GM18505 (cell line): Measurements from ENCODE around the gene MUC6.

Experiments used
- ATAC-seq: cut with Tn5 transposase; IDR thresholded peaks from one replicate; pipeline ENCODE4 v1.9.1; 2021; ENCODE audit not compliant: unreplicated experiment
- POLR2A ChIP-seq: IDR thresholded peaks from 4 replicates; pipeline ENCODE4 v1.6.1; 2011; ENCODE audit warnings: borderline replicate concordance; ENCODE audit not compliant: insufficient read depth, insufficient read length; ENCODE audit errors: extremely low read depth

The MUC6 gene

GRCh38 chr11:1032310-1032891, 4.1 kb downstream of the MUC6 start:
- no peak for ATAC-seq
- TF ChIP-seq POLR2A: no peak

DNA sequence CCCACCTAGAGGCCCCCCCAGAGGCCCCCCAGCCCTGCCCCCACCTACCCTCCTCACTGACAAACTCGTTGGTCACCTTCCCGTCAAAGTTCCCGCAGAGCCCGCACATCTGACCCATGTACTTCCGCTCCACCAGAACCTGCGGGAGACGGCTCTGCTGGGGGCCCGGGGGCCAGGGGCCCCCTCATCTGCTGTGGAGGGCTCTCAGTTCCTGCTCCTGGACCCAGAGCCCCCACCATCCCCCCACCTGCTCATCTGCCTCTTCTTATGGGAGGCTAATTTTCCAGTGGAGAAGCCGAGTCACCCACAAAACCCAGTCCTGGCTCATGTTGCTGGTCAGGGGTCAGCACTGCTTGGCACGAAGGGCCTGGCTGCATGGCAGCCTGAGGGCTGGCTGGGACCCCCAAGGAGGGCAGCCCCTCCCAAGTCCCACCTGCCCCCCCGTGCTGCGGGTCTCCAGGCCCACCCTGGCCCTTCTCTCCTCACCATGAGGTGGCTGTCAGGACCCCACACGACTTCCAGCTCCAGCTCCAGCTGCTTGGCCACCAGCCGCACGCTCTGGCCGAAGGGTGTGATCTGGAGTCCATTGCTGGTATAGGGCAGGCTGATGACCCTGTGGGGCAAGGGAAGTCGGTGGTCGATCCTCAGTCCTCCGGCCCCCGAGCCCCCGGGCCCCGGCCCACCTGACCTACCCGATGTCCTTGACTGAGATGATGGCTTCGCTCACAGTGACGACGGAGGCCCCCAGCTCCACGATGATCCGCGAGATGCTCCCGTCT, 5.2 kb downstream of the MUC6 start:
- ATAC-seq: no peak
- no peak for TF ChIP-seq POLR2A

GRCh38 chr11:1030556-1030955, 6.0 kb downstream of the MUC6 start:
- no peak for TF ChIP-seq POLR2A
- no peak for ATAC-seq

DNA sequence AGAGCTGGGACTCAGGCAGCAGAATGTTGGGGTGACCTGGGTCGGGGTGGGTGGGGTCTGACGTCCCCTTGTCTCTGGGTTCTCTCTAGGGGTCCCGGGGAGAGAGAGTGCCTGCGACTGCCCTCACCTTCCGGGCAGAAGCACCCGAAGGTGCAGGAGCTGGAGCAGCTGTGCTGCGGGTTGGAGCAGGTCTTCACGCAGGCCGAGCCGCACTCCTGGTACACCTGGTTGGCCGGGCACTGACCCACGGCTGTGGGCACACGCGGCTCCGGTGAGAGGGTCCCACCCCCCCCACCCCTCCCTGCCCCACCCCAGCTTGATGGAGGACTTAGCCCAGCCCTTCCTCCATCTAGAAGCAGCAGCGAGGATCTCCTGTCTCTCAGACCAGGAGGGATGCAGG, 6.4 kb downstream of the MUC6 start:
- no peak for ATAC-seq
- no peak for TF ChIP-seq POLR2A

DNA sequence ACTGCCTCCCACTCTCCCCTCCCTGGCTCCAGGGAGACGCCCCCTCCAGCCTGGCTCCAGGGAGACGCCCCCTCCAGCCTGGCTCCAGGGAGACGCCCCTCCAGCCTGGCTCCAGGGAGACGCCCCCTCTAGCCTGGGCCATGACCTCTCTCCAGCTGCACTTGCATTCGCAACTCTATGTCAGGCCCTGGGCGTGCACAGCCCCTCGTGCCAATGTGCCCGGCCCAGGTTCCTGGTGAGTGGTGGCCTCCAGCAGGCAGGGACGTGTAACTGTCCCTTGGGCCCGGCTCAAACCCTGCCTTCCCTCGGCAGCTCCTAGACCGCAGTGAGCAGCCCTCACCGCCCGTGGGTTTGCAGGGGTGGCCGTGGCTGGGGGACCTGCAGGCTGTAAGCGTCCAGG, 6.9 kb downstream of the MUC6 start:
- TF ChIP-seq POLR2A: no peak
- no peak for ATAC-seq

GRCh38 chr11:1029051-1029450, 7.5 kb downstream of the MUC6 start:
- no peak for TF ChIP-seq POLR2A

GRCh38 chr11:1028616-1029015, 7.9 kb downstream of the MUC6 start:
- no peak for ATAC-seq
- no peak for TF ChIP-seq POLR2A

More at GRCh38 chr11:1029051-1029450, 7.5 kb downstream of the MUC6 start:
- ATAC-seq: no peak

GRCh38 chr11:1028291-1028540, 8.3 kb downstream of the MUC6 start:
- no peak for TF ChIP-seq POLR2A
- ATAC-seq: no peak

DNA sequence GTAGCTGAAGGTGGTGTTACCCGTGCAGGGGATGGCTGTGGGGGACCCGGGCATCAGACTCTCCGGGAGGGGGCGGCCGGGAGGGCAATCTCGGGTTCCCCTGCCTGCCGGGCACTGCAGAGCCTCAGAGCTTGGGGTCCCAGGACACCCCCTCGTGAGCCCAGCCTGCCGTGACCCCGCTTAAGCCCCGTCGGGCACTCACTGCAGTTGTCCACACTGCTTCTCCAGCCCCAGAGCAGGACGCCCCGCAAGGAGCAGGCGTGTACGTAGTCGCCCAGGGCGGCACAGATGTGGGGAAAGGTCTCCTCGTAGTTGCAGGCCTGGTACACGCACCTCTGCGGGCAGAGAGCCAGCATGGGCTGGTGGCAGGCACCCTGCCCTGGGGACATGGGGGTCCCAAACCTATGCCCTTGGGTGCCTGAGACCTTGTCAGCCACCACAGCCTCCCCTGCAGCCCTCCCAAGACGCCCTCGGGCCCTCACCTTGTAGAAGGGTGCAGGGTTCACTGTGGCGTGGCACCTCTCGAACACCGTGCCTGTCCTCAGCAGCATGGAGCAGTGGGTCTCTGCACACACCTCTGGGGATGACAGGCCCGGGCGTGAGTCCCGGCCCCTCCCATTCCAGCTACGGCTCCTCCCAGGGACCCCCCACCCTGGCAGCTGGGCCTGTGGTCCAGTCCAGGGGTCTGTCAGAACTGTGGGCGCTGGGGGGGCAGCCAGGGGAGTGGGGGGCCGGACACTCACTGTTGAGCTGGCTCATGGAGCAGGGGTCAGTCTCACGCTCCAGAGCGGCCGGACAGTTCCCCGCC, 8.8 kb downstream of the MUC6 start:
- TF ChIP-seq POLR2A: no peak
- no peak for ATAC-seq

- no peak for ATAC-seq
Observed at GRCh38 chr11:1026641-1027482, 9.7 kb downstream of the MUC6 start.

DNA sequence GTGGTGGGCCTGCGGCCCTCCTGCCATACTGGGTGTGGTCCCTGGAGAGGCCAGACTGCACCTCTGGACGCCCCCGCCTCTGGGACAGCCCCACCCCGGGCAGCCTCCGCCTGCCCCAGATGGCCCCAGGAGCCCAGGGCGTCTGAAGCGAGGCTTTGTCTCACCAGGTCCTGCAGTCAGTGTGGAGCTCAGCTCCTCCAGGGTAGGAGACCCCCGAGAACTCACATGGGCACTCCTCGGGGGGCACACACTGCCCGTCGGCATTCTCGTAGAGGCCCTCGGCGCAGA, 10.4 kb downstream of the MUC6 start:
- no peak for ATAC-seq
- TF ChIP-seq POLR2A: no peak

More at GRCh38 chr11:1026641-1027482, 9.7 kb downstream of the MUC6 start:
- no peak for TF ChIP-seq POLR2A

DNA sequence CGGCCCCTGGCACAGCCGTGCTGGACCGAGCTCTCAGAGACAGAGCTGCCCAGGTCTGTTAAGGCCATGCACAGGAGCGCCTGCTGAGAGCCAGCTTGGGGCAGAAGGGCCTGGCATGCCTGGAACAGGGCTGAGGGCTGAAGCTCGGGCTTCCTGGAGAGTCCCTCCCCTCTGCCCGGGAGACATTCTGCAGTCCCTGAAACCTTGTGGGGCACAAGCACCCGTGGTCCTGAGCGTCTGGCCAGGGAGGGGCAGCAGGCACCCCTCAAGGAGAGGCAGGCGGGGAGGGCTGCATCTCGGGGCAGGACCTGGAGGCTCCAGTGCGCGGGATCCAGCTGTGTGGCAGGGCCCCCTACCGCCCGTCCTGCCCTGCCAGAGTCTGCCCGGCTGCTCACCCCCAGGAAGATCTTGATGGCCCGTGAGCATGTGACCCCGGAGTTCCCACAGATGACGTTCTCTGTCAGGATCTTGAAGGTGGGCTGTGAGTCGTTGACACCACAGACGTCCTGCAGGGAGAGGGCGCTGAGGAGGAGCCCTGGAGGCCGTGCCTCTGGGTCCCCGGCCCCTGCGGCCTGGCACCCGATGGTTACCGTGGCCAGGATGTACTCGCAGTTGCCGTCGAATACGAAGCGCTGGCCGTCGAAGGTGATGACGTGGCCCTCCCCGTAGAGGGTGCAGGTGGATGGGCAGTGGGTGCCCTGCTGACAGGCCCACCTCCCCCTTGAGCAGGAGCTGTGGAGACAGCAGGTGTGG, 10.9 kb downstream of the MUC6 start:
- no peak for TF ChIP-seq POLR2A
- no peak for ATAC-seq

- no peak for ATAC-seq
- TF ChIP-seq POLR2A: no peak
Observed at GRCh38 chr11:1024597-1025409, 11.7 kb downstream of the MUC6 start.
